GM13977 (cell line): Measurements from ENCODE around the gene TNFAIP8L1.

ENCODE experiments used
- DNase-seq: peaks from one replicate; pipeline ENCODE4 v3.0.0; 2012; ENCODE audit warnings: low spot score
- CTCF ChIP-seq: IDR thresholded peaks from 2 replicates; pipeline ENCODE4 v1.5.1; 2012; ENCODE audit warnings: mild to moderate bottlenecking, control low read depth; ENCODE audit not compliant: insufficient read depth; ENCODE audit errors: extremely low read depth, missing control alignments
- in situ Hi-C: fragments of 300-500 bp; cut with MboI; formaldehyde crosslinking; loops from one replicate; pipeline ENCODE4 v1.12.0; 2022; ENCODE audit warnings: low sequenced_read_pairs, low pct_unique_long_range_greater_than_20kb, mixed read lengths, inconsistent platforms; ENCODE audit not compliant: unreplicated experiment

The TNFAIP8L1 gene

GRCh38 chr19:4697304-4697703 is 58.0 kb downstream of the TNFAIP8L1 start:
- in situ Hi-C loops = no loop called here

GRCh38 chr19:4699826-4700692 is 60.7 kb downstream of the TNFAIP8L1 start:
- TF ChIP-seq CTCF = no peak

More at GRCh38 chr19:4697304-4697703, 58.0 kb downstream of the TNFAIP8L1 start:
- TF ChIP-seq CTCF = no peak
- DNase-seq = no peak

GRCh38 chr19:4700693-4700970 is 61.3 kb downstream of the TNFAIP8L1 start:
- in situ Hi-C loops = no loop called here
- TF ChIP-seq CTCF = no peak

More at GRCh38 chr19:4699826-4700692, 60.7 kb downstream of the TNFAIP8L1 start:
- in situ Hi-C loops = no loop called here
- DNase-seq = no peak

GRCh38 chr19:4701557-4701956 is 62.2 kb downstream of the TNFAIP8L1 start:
- DNase-seq = no peak
- TF ChIP-seq CTCF = no peak
- in situ Hi-C loops = no loop called here

More at GRCh38 chr19:4700693-4700970, 61.3 kb downstream of the TNFAIP8L1 start:
- no peak for DNase-seq

- TF ChIP-seq CTCF = no peak
- in situ Hi-C loops = no loop called here
- no peak for DNase-seq
Observed at GRCh38 chr19:4702764-4703163, 63.4 kb downstream of the TNFAIP8L1 start.

GRCh38 chr19:4703671-4704316 is 64.5 kb downstream of the TNFAIP8L1 start:
- no peak for DNase-seq
- no peak for TF ChIP-seq CTCF
- in situ Hi-C loops = no loop called here
